GM18508 (cell line): Measurements from ENCODE around the gene PUM2.
"Not testable (repeated sequence)": the region's sequence is repeated elsewhere in the genome, so short reads cannot be mapped to it uniquely, and the experiment has no call there.

Experiments used
- ATAC-seq: cut with Tn5 transposase; IDR thresholded peaks from one replicate; pipeline ENCODE4 v1.9.1; 2021; ENCODE audit warnings: moderate number of reproducible peaks; ENCODE audit not compliant: insufficient read depth, unreplicated experiment

The PUM2 gene

GRCh38 chr2:20350753-20351554 lies at the start of gene PUM2:
Gene PUM2 (minus strand): TSS chr2:20350844. CDS start chr2:20327360, 23,484 bp downstream.
- peak; percentile 68 for ATAC-seq

- no peak for ATAC-seq
These were observed 49.7 kb upstream of the PUM2 start for GRCh38 chr2:20400306-20400705.

- ATAC-seq, result no peak
These were observed 48.4 kb upstream of the PUM2 start for GRCh38 chr2:20398956-20399567.

- ATAC-seq, result no peak
These were observed 47.3 kb upstream of the PUM2 start for GRCh38 chr2:20397811-20398447.

GRCh38 chr2:20396356-20397000 lies 45.8 kb upstream of the PUM2 start:
- ATAC-seq, result no peak

- no peak for ATAC-seq
These were observed 43.3 kb upstream of the PUM2 start for GRCh38 chr2:20393986-20394385.

GRCh38 chr2:20391951-20392699 lies 41.5 kb upstream of the PUM2 start:
- no peak for ATAC-seq

- no peak for ATAC-seq
These were observed 40.0 kb upstream of the PUM2 start for GRCh38 chr2:20390524-20391123.

GRCh38 chr2:20384953-20385352 lies 34.3 kb upstream of the PUM2 start:
- ATAC-seq, result no peak

GRCh38 chr2:20382965-20383810 lies 32.5 kb upstream of the PUM2 start:
- no peak for ATAC-seq

- no peak for ATAC-seq
These were observed 30.8 kb upstream of the PUM2 start for GRCh38 chr2:20381457-20381856.

- no peak for ATAC-seq
These were observed 28.4 kb upstream of the PUM2 start for GRCh38 chr2:20378891-20379519.

GRCh38 chr2:20378341-20378740 lies 27.7 kb upstream of the PUM2 start:
- no peak for ATAC-seq

GRCh38 chr2:20377741-20378140 lies 27.1 kb upstream of the PUM2 start:
- no peak for ATAC-seq

GRCh38 chr2:20374982-20375381 lies 24.3 kb upstream of the PUM2 start:
- ATAC-seq, result not testable (repeated sequence)

GRCh38 chr2:20372896-20373640 lies 22.4 kb upstream of the PUM2 start:
- ATAC-seq, result no peak

- ATAC-seq, result no peak
These were observed 20.8 kb upstream of the PUM2 start for GRCh38 chr2:20371323-20372025.
